Urinary bladder (tissue), 2 donors: Measurements from ENCODE around the gene HSFX2. TPM values are rescaled to one million over a fixed set of nuclear protein-coding genes. Genes with fewer than 3 reads are reported as not detected.

ENCODE experiments used
- polyA plus RNA-seq: library from polyadenylated mRNA; stranded (reverse); fragments of 200-250 nt; gene quantifications from one replicate; pipeline ENCODE4 v1.2.3, GENCODE V29; 2013
- total RNA-seq: library from RNA; depleted of rRNA; stranded (reverse); fragments of >200 nt; gene quantifications from one replicate; pipeline ENCODE4 v1.2.3, GENCODE V29; 2014
- donor health status: healthy.

HSFX2 gene
- total and polyA plus RNA-seq, 2 donors: 0.95 to 1.3 TPM

Other genes with a start within 250 kb of the HSFX2 start
- gene IDS, start 90.0 kb downstream of the HSFX2 start, total RNA-seq: 44.3 TPM
- 62.6 TPM for gene IDS, start 90.0 kb downstream of the HSFX2 start, polyA plus RNA-seq
- 10.2 TPM for gene EOLA1, start 54.3 kb downstream of the HSFX2 start, total RNA-seq
- 20.1 TPM for gene EOLA1, start 54.3 kb downstream of the HSFX2 start, polyA plus RNA-seq
- not detected for gene HSFX3, start 45.4 kb downstream of the HSFX2 start, total RNA-seq
- not detected for gene HSFX3, start 45.4 kb downstream of the HSFX2 start, polyA plus RNA-seq
- gene MAGEA9B, start 7.9 kb downstream of the HSFX2 start, total RNA-seq: not detected
- gene MAGEA9B, start 7.9 kb downstream of the HSFX2 start, polyA plus RNA-seq: not detected
- 26.2 TPM for gene TMEM185A, start 36.5 kb upstream of the HSFX2 start, total RNA-seq
- 23.3 TPM for gene TMEM185A, start 36.5 kb upstream of the HSFX2 start, polyA plus RNA-seq
- gene MAGEA11, start 116.7 kb upstream of the HSFX2 start, total RNA-seq: not detected
- not detected for gene MAGEA11, start 116.7 kb upstream of the HSFX2 start, polyA plus RNA-seq
- gene HSFX1, start 178.8 kb upstream of the HSFX2 start, total RNA-seq: 0.95 TPM
- 1.5 TPM for gene HSFX1, start 178.8 kb upstream of the HSFX2 start, polyA plus RNA-seq
- not detected for gene MAGEA9, start 186.6 kb upstream of the HSFX2 start, total RNA-seq
- not detected for gene MAGEA9, start 186.6 kb upstream of the HSFX2 start, polyA plus RNA-seq